ENCODE measurements around the gene RNF113A. TPM values are rescaled to one million over a fixed set of nuclear protein-coding genes. Genes with fewer than 3 reads are reported as not detected.
"Not testable (repeated sequence)": the region's sequence is repeated elsewhere in the genome, so short reads cannot be mapped to it uniquely, and the experiment has no call there.

Gene RNF113A
- total RNA-seq, 1 donor from 2014 or later: 13.6 TPM

DNA sequence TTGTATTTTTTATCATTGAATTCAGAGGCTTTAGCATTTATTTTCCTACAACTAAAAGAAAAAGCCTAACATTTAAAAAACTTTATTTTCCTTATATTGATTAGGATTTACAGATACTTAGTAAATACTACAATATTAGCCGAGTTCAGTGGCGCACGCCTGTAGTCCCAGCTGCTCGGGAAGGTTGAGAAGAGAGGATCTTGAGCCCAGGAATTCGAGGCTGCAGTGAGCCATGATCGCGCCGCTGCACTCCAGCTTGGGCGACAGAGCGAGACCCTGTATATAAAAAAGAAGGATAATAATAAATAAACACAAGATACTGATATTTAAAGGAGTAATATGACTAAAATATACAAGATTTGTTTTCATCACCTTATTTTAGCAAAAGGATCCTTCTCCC, 18.1 kb downstream of the RNF113A start:
- intact Hi-C loops (cut with DNase I): no loop called here
- DNase-seq (no peak), ATAC-seq (no peak)
- Histone ChIP-seq H3K4me3 (peak overlapping the region; percentile 72), H3K9me3 (no peaks in the 10 kb centered on the region), H3K36me3 (no peaks in the 10 kb centered on the region), H3K27me3 (no peaks in the 10 kb centered on the region), H3K4me1 (no peaks in the 10 kb centered on the region), H3K27ac (peak overlapping the region; percentile 63)
- TF ChIP-seq, protein P1, sequence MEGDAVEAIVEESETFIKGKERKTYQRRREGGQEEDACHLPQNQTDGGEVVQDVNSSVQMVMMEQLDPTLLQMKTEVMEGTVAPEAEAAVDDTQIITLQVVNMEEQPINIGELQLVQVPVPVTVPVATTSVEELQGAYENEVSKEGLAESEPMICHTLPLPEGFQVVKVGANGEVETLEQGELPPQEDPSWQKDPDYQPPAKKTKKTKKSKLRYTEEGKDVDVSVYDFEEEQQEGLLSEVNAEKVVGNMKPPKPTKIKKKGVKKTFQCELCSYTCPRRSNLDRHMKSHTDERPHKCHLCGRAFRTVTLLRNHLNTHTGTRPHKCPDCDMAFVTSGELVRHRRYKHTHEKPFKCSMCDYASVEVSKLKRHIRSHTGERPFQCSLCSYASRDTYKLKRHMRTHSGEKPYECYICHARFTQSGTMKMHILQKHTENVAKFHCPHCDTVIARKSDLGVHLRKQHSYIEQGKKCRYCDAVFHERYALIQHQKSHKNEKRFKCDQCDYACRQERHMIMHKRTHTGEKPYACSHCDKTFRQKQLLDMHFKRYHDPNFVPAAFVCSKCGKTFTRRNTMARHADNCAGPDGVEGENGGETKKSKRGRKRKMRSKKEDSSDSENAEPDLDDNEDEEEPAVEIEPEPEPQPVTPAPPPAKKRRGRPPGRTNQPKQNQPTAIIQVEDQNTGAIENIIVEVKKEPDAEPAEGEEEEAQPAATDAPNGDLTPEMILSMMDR (IDR thresholded peaks at IDR 0.05): no peak

DNA sequence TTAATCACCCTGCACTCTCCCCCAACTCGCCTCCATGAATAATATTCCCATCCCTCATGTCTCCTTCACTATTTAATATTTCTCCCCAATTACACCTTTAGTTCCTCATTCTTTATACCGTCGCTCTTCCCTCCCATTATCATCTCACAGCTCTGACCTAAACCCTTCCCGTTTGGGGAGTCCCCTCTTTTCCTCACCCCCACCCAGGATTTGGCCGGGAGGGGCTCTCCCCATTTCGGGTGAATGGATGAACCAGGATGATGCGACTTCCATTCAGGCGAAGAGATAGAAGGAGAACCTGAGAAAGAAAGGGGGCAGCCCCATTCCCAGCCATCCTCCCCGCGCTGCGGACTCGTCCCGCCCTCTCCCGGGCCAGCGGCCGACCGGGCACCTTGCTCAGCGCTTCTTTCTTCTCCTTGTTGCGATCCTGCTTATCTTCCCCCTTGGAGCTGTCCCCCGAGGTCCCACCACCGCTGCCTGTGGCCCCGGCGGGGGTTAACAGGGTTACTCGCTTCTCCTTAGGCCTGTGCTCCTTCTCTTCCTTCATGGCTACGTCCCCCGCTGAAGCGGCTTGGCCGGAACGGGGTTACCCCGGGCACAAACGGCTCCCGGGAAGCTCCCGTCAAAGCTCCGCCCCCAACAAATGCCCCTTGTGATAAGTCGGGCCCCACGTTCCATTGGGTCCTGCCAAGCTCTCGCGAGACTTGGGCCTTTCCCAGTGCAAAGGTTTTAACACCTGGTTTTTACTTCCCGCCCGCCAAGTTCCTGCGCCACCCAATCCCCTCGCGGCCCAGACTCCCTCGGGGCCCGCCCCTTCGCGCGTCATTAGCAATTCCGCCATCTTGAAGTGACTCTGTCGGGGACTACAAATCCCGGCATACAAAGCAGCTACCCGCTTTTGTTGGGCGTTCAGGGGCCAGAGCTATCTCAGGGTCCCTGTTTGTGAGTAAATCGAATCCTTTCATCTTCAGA, 18.9 kb downstream of the RNF113A start, which contains the start of gene UPF3B:
UPF3B (minus strand) TSS at position 582 of the 972 bp plus-strand sequence; CDS start at position 547, 35 bp downstream.
- Histone ChIP-seq H3K4me1 (no peaks in the 10 kb centered on the region), H3K4me3 (peak within 1 kb of the TSS; percentile 72), H3K27me3 (no peaks in the 10 kb centered on the region), H3K36me3 (no peaks in the 10 kb centered on the region), H3K9me3 (no peaks in the 10 kb centered on the region), H3K27ac (peak within 1 kb of the TSS; percentile 85)
- TF ChIP-seq, protein P1 (IDR thresholded peaks at IDR 0.05): no peak
- intact Hi-C loops (cut with DNase I): no loop called here
- DNase-seq (peak; percentile 97), ATAC-seq (peak; percentile 99)

DNA sequence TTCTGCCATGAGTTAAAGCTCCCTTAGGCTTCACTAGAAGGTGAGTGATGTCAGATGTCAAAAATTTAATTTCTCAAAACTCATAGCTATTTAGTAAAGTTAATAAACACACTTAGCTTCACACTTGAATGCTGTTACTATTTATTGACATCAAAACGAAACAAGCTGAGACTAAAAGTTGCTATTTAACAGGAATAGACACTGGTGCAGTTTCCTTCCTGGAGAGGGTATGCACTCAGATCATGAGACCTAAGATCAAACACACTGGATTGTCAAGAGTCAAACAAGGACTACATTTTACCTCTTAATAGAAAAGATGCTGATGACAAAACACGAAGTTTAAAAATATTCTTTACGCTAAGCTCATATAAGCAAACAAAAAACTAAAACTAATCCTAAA, 37.6 kb downstream of the RNF113A start:
- Histone ChIP-seq H3K36me3 (peaks cover 30% of the 10 kb centered on the region), H3K9me3 (no peaks in the 10 kb centered on the region), H3K4me3 (no peak overlapping the region), H3K4me1 (no peaks in the 10 kb centered on the region), H3K27ac (no peak overlapping the region), H3K27me3 (no peaks in the 10 kb centered on the region)
- ATAC-seq (no peak), DNase-seq (no peak)
- TF ChIP-seq, protein P1 (IDR thresholded peaks at IDR 0.05): no peak
- intact Hi-C loops (cut with DNase I): no loop called here

DNA sequence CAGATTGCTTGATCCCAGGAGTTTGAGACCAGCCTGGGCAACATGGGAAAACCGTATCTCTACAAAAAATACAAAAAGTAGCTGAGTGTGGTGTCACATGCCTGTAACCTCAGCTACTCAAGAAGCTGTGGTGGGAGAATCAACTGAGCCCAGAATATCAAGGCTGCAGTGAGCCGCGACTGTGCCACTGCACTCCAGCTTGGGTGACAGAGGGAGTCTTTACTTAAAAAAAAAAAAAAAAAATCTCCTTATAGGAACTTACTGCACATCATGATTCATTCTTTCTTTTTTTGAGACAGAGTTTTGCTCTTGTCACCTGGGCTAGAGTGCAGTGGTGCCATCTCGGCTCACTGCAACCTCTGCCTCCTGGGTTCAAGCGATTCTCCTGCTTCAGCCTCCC, 43.1 kb downstream of the RNF113A start:
- intact Hi-C loops (cut with DNase I): no loop called here
- Histone ChIP-seq H3K4me3 (no peak overlapping the region), H3K27me3 (no peaks in the 10 kb centered on the region), H3K9me3 (no peaks in the 10 kb centered on the region), H3K27ac (no peak overlapping the region), H3K36me3 (no peaks in the 10 kb centered on the region), H3K4me1 (no peaks in the 10 kb centered on the region)
- TF ChIP-seq, protein P1 (IDR thresholded peaks at IDR 0.05): no peak
- DNase-seq: no peak
- ATAC-seq: no peak

DNA sequence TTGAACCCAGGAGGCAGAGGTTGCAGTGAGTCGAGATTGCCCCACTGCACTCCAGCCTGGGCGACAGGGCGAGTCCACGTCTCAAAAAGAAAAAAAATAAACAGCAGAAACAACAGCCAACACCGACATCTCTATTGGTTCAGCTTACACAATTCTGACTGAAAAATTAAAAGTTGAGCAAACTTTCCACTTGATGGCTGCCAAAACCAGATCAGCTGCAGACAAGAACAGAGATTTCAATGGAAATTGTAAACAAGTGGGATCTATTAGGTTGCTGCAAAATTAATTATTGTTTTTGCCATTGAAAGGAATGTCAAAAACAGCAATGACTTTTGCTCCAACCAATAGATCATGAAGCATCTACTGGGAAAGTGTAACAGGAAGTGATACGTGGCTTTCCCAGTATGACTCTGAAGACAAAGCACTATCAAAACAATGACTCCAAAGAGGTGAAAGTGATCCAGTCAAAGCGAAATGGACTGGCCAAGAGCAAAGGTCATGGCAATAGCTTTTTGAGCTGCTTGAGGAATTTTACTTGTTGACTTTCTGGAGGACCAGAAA, 45.1 kb downstream of the RNF113A start:
- no peak for ATAC-seq
- H3K27ac ChIP-seq: no peak overlapping the region
- TF ChIP-seq, protein P1 (IDR thresholded peaks at IDR 0.05): no peak
- H3K9me3 ChIP-seq: no peaks in the 10 kb centered on the region
- no peak for DNase-seq
- H3K4me3 ChIP-seq: no peak overlapping the region
- H3K4me1 ChIP-seq: no peaks in the 10 kb centered on the region
- intact Hi-C loops (cut with DNase I): no loop called here
- no peaks in the 10 kb centered on the region for H3K27me3 ChIP-seq
- no peaks in the 10 kb centered on the region for H3K36me3 ChIP-seq

DNA sequence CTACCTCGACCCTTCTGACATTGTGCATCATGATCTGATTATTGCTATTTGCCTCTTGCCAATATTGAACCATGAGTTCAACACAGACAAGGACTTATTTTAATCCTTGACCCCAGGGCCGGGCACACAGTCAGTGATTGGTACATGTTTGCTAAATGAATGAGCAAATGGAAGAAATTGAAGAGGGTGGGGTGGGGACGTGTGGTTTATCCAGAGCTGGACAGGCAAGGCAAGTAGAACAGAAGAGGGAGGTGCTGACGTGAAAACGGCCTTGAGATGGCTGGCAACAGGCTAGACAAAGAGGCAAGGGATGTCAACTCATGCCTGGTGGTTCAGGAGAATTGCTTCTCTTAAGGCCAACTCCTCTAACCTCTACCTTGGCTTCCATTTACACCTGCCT, 47.3 kb downstream of the RNF113A start:
- DNase-seq; H3K4me3 ChIP-seq; ATAC-seq; H3K4me1 ChIP-seq; H3K27ac ChIP-seq; H3K27me3 ChIP-seq; intact Hi-C loops (cut with DNase I); H3K36me3 ChIP-seq; H3K9me3 ChIP-seq: not testable (repeated sequence)

DNA sequence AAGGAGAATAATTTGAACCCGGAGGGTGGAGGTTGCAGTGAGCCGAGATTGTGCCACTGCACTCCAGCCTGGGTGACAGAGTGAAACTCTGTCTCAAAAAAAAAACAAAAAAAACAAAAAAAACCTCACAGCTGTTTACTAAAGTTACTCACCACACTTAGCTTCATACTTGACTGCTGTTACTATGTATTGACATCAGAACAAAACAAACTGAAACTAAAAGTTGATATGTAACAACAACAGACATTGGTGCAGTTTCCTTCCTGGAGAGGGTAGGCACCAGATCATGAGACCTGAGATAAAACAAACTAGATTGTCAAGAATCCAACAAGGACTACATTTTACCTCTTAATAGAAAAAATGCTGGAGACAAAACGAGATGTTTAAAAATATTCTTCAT, 49.8 kb downstream of the RNF113A start:
- DNase-seq; intact Hi-C loops (cut with DNase I); H3K9me3 ChIP-seq; H3K4me1 ChIP-seq; H3K36me3 ChIP-seq; H3K4me3 ChIP-seq; H3K27me3 ChIP-seq: not testable (repeated sequence)
- peak overlapping the region; percentile 36 for H3K27ac ChIP-seq
- peak; percentile 50 for ATAC-seq
